ENCODE results near the gene KLK6. TPM values are rescaled to one million over a fixed set of nuclear protein-coding genes. Genes with fewer than 3 reads are reported as not detected.

KLK6 gene
- total and polyA plus RNA-seq, 12 donors: not detected

- Histone ChIP-seq H3K4me3 (no peak overlapping the region), H3K36me3 (no peaks in the 10 kb centered on the region), H3K9me3 (peaks cover 0 to 4% (median 0%) of the 10 kb centered on the region in 11 donors), H3K27me3 (peaks cover 0 to 58% (median 34%) of the 10 kb centered on the region in 7 donors), H3K4me1 (no peaks in the 10 kb centered on the region), H3K27ac (no peak overlapping the region)
- DNase-seq (no peak), ATAC-seq (no peak)
- no peak for TF ChIP-seq CTCF (IDR thresholded peaks at IDR 0.05)
- 85 to 95% methylated on average over 1 of the region's 1 CpG for WGBS, 2 donors
- intact Hi-C loops (cut with DNase I): no loop called here
Measured at GRCh38 chr19:50962245-50962644, 7.1 kb downstream of the KLK6 start.

GRCh38 chr19:50959731-50960500, 9.5 kb downstream of the KLK6 start:
- Histone ChIP-seq H3K27me3 (peaks cover 0 to 49% (median 25%) of the 10 kb centered on the region in 7 donors), H3K4me3 (no peak overlapping the region), H3K36me3 (no peaks in the 10 kb centered on the region), H3K27ac (no peak overlapping the region), H3K9me3 (peaks cover 0 to 4% (median 0%) of the 10 kb centered on the region in 11 donors), H3K4me1 (no peaks in the 10 kb centered on the region)
- intact Hi-C loops (cut with DNase I): no loop called here
- 44 to 59% methylated on average over 6 to 8 of the region's 9 CpGs for WGBS, 2 donors
- DNase-seq: no peak
- no peak for ATAC-seq
- no peak for TF ChIP-seq CTCF (IDR thresholded peaks at IDR 0.05)

GRCh38 chr19:50957587-50957986, 11.8 kb downstream of the KLK6 start:
- 71 to 73% methylated on average over 8 of the region's 8 CpGs for WGBS, 2 donors
- intact Hi-C loops (cut with DNase I): no loop called here
- DNase-seq: no peak

GRCh38 chr19:50952910-50953309, 16.5 kb downstream of the KLK6 start, which contains the start of gene KLK5:
Gene KLK5, minus strand, starts transcription at chr19:50953038. Its CDS starts 381 bp downstream, at chr19:50952657.
- DNase-seq (no peak), ATAC-seq (peak in 2 of 8 donors; percentile 17 to 29)
- 9 to 13% methylated on average over 6 to 7 of the region's 7 CpGs for WGBS, 2 donors

More at GRCh38 chr19:50957587-50957986, 11.8 kb downstream of the KLK6 start:
- Histone ChIP-seq H3K36me3 (no peaks in the 10 kb centered on the region), H3K27me3 (peaks cover 0 to 45% (median 29%) of the 10 kb centered on the region in 7 donors), H3K9me3 (peaks cover 0 to 4% (median 0%) of the 10 kb centered on the region in 11 donors), H3K4me3 (no peak overlapping the region), H3K4me1 (no peaks in the 10 kb centered on the region), H3K27ac (no peak overlapping the region)
- no peak for TF ChIP-seq CTCF (IDR thresholded peaks at IDR 0.05)
- no peak for ATAC-seq

More at GRCh38 chr19:50952910-50953309, 16.5 kb downstream of the KLK6 start, which contains the start of gene KLK5:
- no peak for TF ChIP-seq CTCF (IDR thresholded peaks at IDR 0.05)
- no peaks in the 10 kb centered on the region for H3K9me3 ChIP-seq
- H3K27ac ChIP-seq: no peak within 1 kb of the TSS
- H3K36me3 ChIP-seq: no peaks in the 10 kb centered on the region
- intact Hi-C loops (cut with DNase I): no loop called here
- no peaks in the 10 kb centered on the region for H3K4me1 ChIP-seq
- peaks cover 0 to 45% (median 31%) of the 10 kb centered on the region in 7 donors for H3K27me3 ChIP-seq
- no peak within 1 kb of the TSS for H3K4me3 ChIP-seq
